MM.1S (cell line): ENCODE results near the gene PRRT1.

ENCODE experiments used
- DNase-seq: peaks from one replicate; pipeline ENCODE4 v3.0.0-alpha.2; 2015
- H2AFZ ChIP-seq: fragments of 300-600 bp; sonication (generic); 2 replicates; pipeline ENCODE4 v1.6.0; 2016; ENCODE audit warnings: antibody characterized with exemption, low read length
- H3F3A ChIP-seq: fragments of 300-600 bp; sonication (generic); 2 replicates; pipeline ENCODE4 v1.6.1; 2016; ENCODE audit warnings: mild to moderate bottlenecking, antibody characterized with exemption, low read length, moderate library complexity, mixed read lengths; ENCODE audit not compliant: insufficient read depth
- H3K27ac ChIP-seq: fragments of 300-600 bp; sonication (generic); 2 replicates; pipeline ENCODE4 v1.5.1; 2016; ENCODE audit warnings: mild to moderate bottlenecking, low read length
- H3K27me3 ChIP-seq: fragments of 300-600 bp; sonication (generic); replicated peaks from 2 replicates; pipeline ENCODE4 v1.6.0; 2016; ENCODE audit warnings: low read length; ENCODE audit not compliant: insufficient read depth
- H3K36me3 ChIP-seq: fragments of 300-600 bp; sonication (generic); replicated peaks from 2 replicates; pipeline ENCODE4 v1.6.1; 2016; ENCODE audit warnings: mild to moderate bottlenecking, low read length, mixed read lengths; ENCODE audit not compliant: insufficient read depth
- H3K4me1 ChIP-seq: fragments of 300-600 bp; sonication (generic); 2 replicates; pipeline ENCODE4 v1.6.1; 2016; ENCODE audit warnings: low read length, mixed read lengths
- H3K4me2 ChIP-seq: fragments of 300-600 bp; sonication (generic); 2 replicates; pipeline ENCODE4 v1.6.0; 2016; ENCODE audit warnings: low read depth, low read length
- H3K4me3 ChIP-seq: fragments of 300-600 bp; sonication (generic); 2 replicates; pipeline ENCODE4 v1.5.1; 2016; ENCODE audit warnings: low read length, mixed read lengths
- H3K79me2 ChIP-seq: fragments of 300-600 bp; sonication (generic); 2 replicates; pipeline ENCODE4 v1.6.1; 2016; ENCODE audit warnings: mixed run types, low read length, mixed read lengths
- H3K9ac ChIP-seq: fragments of 300-600 bp; sonication (generic); 2 replicates; pipeline ENCODE4 v1.6.1; 2016; ENCODE audit warnings: low read length, mixed read lengths
- H3K9me2 ChIP-seq: fragments of 300-600 bp; sonication (generic); replicated peaks from 2 replicates; pipeline ENCODE4 v1.6.1; 2016; ENCODE audit warnings: mild to moderate bottlenecking, low read length, mixed read lengths; ENCODE audit not compliant: insufficient read depth
- H3K9me3 ChIP-seq: fragments of 300-600 bp; sonication (generic); replicated peaks from 2 replicates; pipeline ENCODE4 v1.6.1; 2016; ENCODE audit warnings: mild to moderate bottlenecking, low read length, mixed read lengths; ENCODE audit not compliant: insufficient read depth
- H4K20me1 ChIP-seq: fragments of 300-600 bp; sonication (generic); 2 replicates; pipeline ENCODE4 v1.6.1; 2016; ENCODE audit warnings: mild to moderate bottlenecking, low read length, moderate library complexity, mixed read lengths; ENCODE audit not compliant: insufficient read depth
- EZH2 ChIP-seq: fragments of 300-600 bp; sonication (generic); optimal IDR thresholded peaks from 2 replicates; pipeline ENCODE3; 2017; ENCODE audit warnings: low read depth, mild to moderate bottlenecking, antibody characterized with exemption, low read length, mixed read lengths
- EZH2phosphoT487 ChIP-seq: fragments of 300-600 bp; sonication (generic); IDR thresholded peaks from 2 replicates; pipeline ENCODE4 v1.6.1; 2018; ENCODE audit warnings: antibody characterized with exemption, low read length
- TF ChIP-seq, protein P1 (sequence below): fragments of 300-600 bp; sonication (generic); IDR thresholded peaks from 2 replicates; pipeline ENCODE4 v1.5.1; 2016; ENCODE audit warnings: antibody characterized with exemption, low read length, mixed read lengths

The PRRT1 gene

DNA sequence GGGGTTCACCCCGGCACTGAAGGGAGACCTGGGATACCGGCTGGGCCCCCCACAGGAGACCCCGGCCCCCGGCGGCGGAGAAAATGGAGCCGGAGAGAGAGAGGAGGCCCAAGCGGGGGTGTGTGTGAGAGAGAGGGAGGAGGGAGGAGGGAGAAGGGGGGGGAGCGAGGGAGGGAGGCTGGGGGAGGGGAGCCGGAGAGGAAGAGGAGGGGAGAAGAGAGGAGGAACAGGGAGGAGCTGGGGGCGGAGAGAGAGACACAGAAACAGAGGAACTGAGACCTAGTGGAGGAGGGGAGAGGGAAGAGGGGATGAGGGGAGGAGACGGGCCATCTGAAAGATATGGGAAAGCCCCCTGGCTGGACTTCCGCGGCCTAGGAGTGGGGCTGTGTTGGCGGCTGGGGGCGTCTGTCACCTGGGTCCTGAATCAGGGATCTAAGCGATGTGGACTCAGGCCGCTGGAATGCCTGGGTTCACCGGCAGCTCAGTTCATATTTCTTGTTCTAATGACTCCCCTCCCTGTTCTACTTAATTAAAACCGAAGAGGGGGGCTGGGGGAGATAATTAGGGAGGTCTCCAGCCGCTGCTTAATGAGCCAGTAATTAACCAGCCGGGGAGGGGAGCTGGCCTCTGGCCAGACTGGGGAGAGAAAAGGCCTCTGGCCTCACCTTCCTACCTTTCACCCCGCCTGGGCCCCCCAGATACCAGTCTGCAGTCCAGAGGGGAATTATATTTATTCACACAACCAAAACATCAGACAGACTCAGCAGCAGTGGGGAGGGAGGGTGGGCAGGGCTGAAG, 38.5 kb upstream of the PRRT1 start, which contains the start of gene PBX2:
Gene PBX2 (minus strand): TSS at position 149 of the 798 bp plus-strand sequence. CDS start 287 bp downstream, outside the sequence.
- no peaks in the 10 kb centered on the region for H3K9me3 ChIP-seq
- no peaks in the 10 kb centered on the region for H3K36me3 ChIP-seq
- H3K79me2 ChIP-seq: peaks cover 32% of the 10 kb centered on the region
- no peaks in the 10 kb centered on the region for H3K9me2 ChIP-seq
- peaks cover 20% of the 10 kb centered on the region; the same call in 1 of the 2 replicates for H3F3A ChIP-seq
- H3K27me3 ChIP-seq: no peaks in the 10 kb centered on the region
- no peak for TF ChIP-seq EZH2phosphoT487
- no peak for TF ChIP-seq EZH2
- TF ChIP-seq, protein P1, sequence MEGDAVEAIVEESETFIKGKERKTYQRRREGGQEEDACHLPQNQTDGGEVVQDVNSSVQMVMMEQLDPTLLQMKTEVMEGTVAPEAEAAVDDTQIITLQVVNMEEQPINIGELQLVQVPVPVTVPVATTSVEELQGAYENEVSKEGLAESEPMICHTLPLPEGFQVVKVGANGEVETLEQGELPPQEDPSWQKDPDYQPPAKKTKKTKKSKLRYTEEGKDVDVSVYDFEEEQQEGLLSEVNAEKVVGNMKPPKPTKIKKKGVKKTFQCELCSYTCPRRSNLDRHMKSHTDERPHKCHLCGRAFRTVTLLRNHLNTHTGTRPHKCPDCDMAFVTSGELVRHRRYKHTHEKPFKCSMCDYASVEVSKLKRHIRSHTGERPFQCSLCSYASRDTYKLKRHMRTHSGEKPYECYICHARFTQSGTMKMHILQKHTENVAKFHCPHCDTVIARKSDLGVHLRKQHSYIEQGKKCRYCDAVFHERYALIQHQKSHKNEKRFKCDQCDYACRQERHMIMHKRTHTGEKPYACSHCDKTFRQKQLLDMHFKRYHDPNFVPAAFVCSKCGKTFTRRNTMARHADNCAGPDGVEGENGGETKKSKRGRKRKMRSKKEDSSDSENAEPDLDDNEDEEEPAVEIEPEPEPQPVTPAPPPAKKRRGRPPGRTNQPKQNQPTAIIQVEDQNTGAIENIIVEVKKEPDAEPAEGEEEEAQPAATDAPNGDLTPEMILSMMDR: no peak
- 0 out of 2 replicates have a peak within 1 kb of the TSS, but pooled peaks have one; percentile 26 for H2AFZ ChIP-seq
- peak within 1 kb of the TSS; percentile 76 for H3K9ac ChIP-seq
- no peaks in the 10 kb centered on the region for H4K20me1 ChIP-seq
- peak within 1 kb of the TSS; percentile 97 for H3K4me2 ChIP-seq
- H3K4me1 ChIP-seq: peaks cover 31% of the 10 kb centered on the region
- DNase-seq: peak; percentile 78
- H3K4me3 ChIP-seq: peak within 1 kb of the TSS; percentile 58
- H3K27ac ChIP-seq: peak within 1 kb of the TSS; percentile 68; the same call in 1 of the 2 replicates

DNA sequence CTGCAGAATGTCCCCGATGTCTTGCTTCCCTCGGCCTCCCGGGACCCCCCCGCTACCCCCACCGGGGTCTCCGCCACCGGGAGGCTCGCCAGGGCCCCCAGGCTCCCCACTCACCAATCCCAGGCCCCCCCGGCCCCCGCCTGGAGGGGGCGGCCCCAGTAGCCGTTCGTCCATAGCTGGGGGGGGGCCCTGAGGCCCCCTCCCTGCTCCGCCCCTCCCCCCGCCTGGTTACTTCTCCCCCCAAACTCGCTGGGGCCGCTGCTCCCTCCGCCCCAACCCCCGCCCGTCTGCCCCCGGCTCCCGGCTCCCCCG, 38.0 kb upstream of the PRRT1 start:
- peaks cover 14% of the 10 kb centered on the region; the same call in 1 of the 2 replicates for H3F3A ChIP-seq
- peaks cover 27% of the 10 kb centered on the region for H3K4me1 ChIP-seq
- H2AFZ ChIP-seq: no peak overlapping the region
- peak overlapping the region; percentile 76 for H3K9ac ChIP-seq
- H3K4me3 ChIP-seq: peak overlapping the region; percentile 58
- no peaks in the 10 kb centered on the region for H3K27me3 ChIP-seq
- DNase-seq: no peak
- no peaks in the 10 kb centered on the region for H3K36me3 ChIP-seq
- no peaks in the 10 kb centered on the region for H3K9me2 ChIP-seq
- peak overlapping the region; percentile 97 for H3K4me2 ChIP-seq
- no peaks in the 10 kb centered on the region for H3K9me3 ChIP-seq
- peaks cover 32% of the 10 kb centered on the region for H3K79me2 ChIP-seq
- no peaks in the 10 kb centered on the region for H4K20me1 ChIP-seq
- H3K27ac ChIP-seq: no peak overlapping the region; the same call in 1 of the 2 replicates
- no peak for TF ChIP-seq EZH2phosphoT487

DNA sequence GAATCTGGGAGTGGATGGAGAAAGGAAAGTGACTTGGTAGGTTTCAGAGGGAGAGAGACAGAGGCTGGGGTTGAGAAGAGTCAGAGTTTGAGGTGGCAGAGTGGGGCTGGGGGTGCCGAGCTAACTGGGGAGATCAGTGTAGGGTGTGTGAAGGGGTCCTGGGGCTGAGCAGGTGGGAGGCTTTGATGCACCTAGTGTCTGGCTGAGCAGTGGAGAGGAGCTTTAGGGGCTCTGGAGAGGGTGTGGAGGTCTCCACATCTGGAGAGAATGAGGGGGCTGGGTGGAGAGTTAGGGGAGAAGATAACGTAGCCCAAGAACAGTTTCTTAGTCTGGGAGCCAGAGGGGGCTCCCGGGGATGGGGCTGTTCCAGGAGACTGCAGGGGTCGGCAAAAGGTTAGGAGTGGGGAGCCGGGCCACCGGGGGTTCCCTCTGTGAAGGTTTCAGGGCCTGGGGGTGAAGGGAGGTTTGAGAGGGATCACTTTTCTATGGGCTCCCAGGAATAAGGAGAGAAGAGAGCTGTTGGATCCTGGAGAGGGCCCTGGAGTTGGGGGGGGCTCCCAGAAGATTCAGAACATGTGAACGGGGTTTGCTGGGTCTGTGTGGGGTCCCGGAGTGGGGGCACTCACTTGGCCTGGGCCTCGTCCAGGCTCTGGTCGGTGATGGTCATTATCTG, 37.5 kb upstream of the PRRT1 start:
- Histone ChIP-seq H4K20me1 (no peaks in the 10 kb centered on the region), H3K79me2 (peaks cover 32% of the 10 kb centered on the region), H3F3A (peaks cover 12% of the 10 kb centered on the region; the same call in 1 of the 2 replicates), H3K9me2 (no peaks in the 10 kb centered on the region), H3K27ac (no peak overlapping the region), H2AFZ (no peak overlapping the region), H3K27me3 (no peaks in the 10 kb centered on the region), H3K4me3 (peak overlapping the region; percentile 58), H3K4me2 (peak overlapping the region; percentile 97), H3K4me1 (peaks cover 22% of the 10 kb centered on the region), H3K36me3 (no peaks in the 10 kb centered on the region), H3K9me3 (no peaks in the 10 kb centered on the region), H3K9ac (peak overlapping the region; percentile 76)
- no peak for DNase-seq
- TF ChIP-seq, protein P1: no peak
